Measurements from ENCODE around the gene CD109.
"Not testable (repeated sequence)": the region's sequence is repeated elsewhere in the genome, so short reads cannot be mapped to it uniquely, and the experiment has no call there.

Gene CD109

DNA sequence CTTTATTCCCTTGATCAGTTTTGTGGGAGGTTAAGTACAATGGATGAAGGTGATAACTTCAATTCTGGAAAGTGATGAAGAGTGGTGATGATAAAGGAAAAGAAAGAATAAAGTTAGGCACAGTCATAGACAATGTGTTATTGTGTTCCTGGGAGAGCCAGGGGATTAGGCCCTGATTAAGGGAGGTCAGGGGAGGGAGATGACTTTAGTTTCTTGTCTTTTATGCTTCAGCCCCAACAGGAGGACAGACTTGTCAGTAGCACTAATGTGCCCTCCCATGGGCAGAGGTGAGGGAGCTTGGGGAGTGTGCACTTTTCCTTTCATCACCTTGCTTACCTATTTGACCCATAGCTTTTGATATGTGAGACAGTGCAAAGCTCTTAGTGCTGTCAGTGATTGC lies 115.7 kb downstream of the CD109 start:
- no peak overlapping the region for H3K27ac ChIP-seq
- TF ChIP-seq, protein P1, sequence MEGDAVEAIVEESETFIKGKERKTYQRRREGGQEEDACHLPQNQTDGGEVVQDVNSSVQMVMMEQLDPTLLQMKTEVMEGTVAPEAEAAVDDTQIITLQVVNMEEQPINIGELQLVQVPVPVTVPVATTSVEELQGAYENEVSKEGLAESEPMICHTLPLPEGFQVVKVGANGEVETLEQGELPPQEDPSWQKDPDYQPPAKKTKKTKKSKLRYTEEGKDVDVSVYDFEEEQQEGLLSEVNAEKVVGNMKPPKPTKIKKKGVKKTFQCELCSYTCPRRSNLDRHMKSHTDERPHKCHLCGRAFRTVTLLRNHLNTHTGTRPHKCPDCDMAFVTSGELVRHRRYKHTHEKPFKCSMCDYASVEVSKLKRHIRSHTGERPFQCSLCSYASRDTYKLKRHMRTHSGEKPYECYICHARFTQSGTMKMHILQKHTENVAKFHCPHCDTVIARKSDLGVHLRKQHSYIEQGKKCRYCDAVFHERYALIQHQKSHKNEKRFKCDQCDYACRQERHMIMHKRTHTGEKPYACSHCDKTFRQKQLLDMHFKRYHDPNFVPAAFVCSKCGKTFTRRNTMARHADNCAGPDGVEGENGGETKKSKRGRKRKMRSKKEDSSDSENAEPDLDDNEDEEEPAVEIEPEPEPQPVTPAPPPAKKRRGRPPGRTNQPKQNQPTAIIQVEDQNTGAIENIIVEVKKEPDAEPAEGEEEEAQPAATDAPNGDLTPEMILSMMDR (conservative IDR thresholded peaks at IDR 0.05) = no peak
- TF ChIP-seq ZFX (IDR thresholded peaks at IDR 0.05) = no peak

GRCh38 chr6:73817253-73817652 lies 121.2 kb downstream of the CD109 start:
- TF ChIP-seq, protein P1 (conservative IDR thresholded peaks at IDR 0.05) = no peak
- no peak for TF ChIP-seq ZFX (IDR thresholded peaks at IDR 0.05)
- H3K27ac ChIP-seq = no peak overlapping the region

DNA sequence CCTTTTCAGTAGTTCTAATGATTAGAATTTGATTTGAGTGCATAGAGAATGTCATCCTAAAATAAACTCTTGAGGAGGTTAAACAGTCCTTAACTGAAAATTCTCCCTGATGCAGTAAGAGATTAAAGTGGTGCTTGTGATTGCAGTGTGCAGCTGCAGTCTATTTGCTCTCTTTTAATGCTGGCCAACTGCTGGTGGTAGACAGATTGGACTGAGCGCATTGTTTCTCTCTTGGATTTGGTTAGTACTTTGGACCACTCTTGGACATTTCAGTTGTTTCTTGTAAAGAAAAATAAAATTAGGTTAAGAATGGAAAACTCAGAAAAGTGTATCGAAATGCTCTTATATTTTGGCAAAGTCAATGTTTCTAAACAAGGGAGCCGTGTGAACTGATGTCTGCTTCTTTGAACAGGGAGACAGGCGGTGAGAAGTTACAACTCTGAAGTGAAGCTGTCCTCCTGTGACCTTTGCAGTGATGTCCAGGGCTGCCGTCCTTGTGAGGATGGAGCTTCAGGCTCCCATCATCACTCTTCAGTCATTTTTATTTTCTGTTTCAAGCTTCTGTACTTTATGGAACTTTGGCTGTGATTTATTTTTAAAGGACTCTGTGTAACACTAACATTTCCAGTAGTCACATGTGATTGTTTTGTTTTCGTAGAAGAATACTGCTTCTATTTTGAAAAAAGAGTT lies 127.2 kb downstream of the CD109 start:
- TF ChIP-seq, protein P1 (conservative IDR thresholded peaks at IDR 0.05) = no peak
- TF ChIP-seq ZFX (IDR thresholded peaks at IDR 0.05) = no peak

DNA sequence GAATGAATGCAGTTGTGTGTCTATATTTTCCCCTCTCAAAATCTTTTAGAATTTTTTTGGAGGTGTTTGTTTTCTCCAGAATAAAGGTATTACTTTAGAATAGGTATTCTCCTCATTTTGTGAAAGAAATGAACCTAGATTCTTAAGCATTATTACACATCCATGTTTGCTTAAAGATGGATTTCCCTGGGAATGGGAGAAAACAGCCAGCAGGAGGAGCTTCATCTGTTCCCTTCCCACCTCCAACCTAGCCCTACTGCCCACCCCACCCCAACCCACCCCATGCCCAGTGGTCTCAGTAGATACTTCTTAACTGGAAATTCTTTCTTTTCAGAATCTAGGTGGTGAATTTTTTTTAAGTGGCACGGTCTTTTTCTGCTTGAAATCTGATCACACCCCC lies 127.8 kb downstream of the CD109 start:
- TF ChIP-seq, protein P1 (conservative IDR thresholded peaks at IDR 0.05) = no peak; the same call in 1 of the 2 replicates
- no peak for TF ChIP-seq ZFX (IDR thresholded peaks at IDR 0.05)
- no peak overlapping the region for H3K27ac ChIP-seq

More for the DNA sequence above, 127.2 kb downstream of the CD109 start:
- H3K27ac ChIP-seq = no peak overlapping the region

- no peak overlapping the region for H3K27ac ChIP-seq
Observed at GRCh38 chr6:73826571-73826970, 130.6 kb downstream of the CD109 start.

DNA sequence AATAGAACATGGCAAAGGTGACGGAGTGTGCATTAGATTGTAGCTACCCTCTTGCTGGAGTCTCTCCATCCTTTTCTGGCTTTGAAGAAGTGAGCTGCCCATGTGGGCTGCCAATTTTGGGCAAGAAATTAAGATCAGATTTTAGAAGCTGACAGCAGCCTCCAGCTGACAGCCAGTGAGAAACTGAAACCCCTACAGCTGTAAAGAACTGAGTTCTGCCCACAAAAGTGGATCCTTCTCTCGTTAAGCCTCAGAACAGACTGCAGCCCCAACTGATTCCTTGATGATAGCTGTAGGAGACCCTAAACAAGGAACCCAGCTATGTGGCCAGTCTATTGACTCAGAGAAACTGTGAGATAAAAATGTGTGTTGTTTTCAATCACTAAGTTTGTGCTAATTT lies 134.1 kb downstream of the CD109 start:
- TF ChIP-seq, protein P1 (conservative IDR thresholded peaks at IDR 0.05) = no peak
- TF ChIP-seq ZFX (IDR thresholded peaks at IDR 0.05) = no peak
- H3K27ac ChIP-seq = no peak overlapping the region

More at GRCh38 chr6:73826571-73826970, 130.6 kb downstream of the CD109 start:
- TF ChIP-seq, protein P1 (conservative IDR thresholded peaks at IDR 0.05) = no peak
- no peak for TF ChIP-seq ZFX (IDR thresholded peaks at IDR 0.05)

DNA sequence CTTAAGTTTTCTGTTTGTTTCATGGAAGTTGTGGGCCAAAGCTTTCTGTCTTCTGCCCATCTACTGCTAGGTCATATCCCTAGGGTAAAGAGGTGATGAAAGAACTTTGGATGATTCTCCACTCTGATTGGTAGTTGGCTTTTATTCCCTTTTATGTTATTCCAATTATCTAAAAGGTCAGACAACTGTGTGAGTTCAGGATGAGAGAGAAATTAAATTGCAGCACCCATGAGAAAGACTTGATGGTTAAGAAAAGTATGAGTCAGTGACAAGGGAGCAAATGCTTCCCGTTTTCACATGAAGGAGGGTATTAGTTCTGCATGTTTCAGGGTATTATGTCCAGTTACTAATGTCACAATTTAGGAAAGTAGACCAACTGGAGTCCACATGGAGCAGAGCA lies 136.3 kb downstream of the CD109 start:
- no peak overlapping the region for H3K27ac ChIP-seq
- TF ChIP-seq, protein P1 (conservative IDR thresholded peaks at IDR 0.05) = no peak
- TF ChIP-seq ZFX (IDR thresholded peaks at IDR 0.05) = no peak

GRCh38 chr6:73844696-73845095 lies 148.7 kb downstream of the CD109 start:
- H3K27ac ChIP-seq = not testable (repeated sequence)

DNA sequence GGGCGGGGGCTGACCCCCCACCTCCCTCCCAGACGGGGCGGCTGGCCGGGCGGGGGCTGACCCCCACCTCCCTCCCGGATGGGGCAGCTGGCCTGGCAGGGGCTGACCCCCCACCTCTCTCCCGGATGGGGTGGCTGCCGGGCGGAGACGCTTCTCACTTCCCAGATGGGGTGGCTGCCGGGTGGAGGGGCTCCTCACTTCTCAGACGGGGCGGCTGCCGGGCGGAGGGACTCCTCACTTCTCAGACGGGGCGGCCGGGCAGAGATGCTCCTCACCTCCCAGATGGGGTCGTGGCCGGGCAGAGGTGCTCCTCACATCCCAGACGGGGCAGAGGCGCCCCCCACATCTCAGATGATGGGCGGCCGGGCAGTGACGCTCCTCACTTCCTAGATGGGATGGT lies 155.0 kb downstream of the CD109 start:
- not testable (repeated sequence) for H3K27ac ChIP-seq

Measured in C4-2B (cell line).